Measurements from ENCODE around the gene TECPR1.

DNA sequence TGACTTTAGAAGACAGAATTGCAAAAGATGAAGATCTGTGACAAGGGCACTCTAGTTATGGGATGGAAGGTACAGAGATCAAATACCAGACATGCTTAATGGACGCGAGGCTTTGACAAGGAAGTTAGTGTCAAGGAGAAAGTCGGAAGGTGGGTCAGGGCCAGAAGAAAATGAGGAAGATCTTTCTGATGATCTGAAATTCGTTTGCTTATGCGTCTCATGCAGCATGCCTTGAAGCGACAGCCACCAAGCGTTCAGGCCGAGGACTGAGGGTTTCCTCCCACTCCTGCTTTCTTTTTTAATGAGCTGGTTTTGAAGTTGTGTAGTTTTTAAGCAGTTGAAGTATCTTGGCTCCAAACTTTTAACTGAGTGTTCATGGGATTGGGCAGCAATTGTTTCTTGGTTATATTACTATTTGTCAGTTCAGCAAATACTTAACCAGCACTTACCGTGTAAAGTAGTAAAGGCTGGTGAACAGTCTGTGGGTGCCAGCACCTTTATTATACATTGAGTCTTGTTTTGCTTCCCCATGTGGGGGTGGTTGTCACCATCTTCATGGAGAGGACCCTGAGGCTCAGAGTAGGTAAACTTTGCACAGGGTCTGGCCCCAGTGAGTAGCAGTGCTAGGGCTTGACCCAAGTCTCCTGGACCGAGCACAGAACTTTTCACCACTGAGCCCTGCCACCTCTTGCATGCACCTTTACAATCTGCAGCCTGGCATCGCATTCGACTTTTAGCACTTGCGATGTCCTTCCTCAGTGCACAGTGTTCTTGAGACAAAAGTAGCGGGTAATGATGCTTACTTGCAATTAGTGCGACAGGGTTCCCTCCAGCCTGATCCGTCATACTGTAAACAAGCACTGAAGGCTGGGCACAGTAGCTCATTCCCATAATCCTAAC, 55.1 kb downstream of the TECPR1 start:
- no peak for TF ChIP-seq EZH2 (IDR thresholded peaks at IDR 0.05; ENCODE audit: borderline replicate concordance, low read length)
- TF ChIP-seq, protein P1, sequence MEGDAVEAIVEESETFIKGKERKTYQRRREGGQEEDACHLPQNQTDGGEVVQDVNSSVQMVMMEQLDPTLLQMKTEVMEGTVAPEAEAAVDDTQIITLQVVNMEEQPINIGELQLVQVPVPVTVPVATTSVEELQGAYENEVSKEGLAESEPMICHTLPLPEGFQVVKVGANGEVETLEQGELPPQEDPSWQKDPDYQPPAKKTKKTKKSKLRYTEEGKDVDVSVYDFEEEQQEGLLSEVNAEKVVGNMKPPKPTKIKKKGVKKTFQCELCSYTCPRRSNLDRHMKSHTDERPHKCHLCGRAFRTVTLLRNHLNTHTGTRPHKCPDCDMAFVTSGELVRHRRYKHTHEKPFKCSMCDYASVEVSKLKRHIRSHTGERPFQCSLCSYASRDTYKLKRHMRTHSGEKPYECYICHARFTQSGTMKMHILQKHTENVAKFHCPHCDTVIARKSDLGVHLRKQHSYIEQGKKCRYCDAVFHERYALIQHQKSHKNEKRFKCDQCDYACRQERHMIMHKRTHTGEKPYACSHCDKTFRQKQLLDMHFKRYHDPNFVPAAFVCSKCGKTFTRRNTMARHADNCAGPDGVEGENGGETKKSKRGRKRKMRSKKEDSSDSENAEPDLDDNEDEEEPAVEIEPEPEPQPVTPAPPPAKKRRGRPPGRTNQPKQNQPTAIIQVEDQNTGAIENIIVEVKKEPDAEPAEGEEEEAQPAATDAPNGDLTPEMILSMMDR (IDR thresholded peaks at IDR 0.05; ENCODE audit: low read length), result peak; percentile 33
